H54 (cell line): ENCODE measurements around the gene MEMO1.
"Not testable (repeated sequence)": the region's sequence is repeated elsewhere in the genome, so short reads cannot be mapped to it uniquely, and the experiment has no call there.

ENCODE experiments used
- DNase-seq: peaks from one replicate; pipeline ENCODE4 v3.0.0; 2011; ENCODE audit warnings: low spot score, mixed read lengths; ENCODE audit not compliant: insufficient read length
- FAIRE-seq: peaks from 3 replicates; lab custom pipeline; 2011; peaks lifted over from hg19 to GRCh38; lab: Jason Lieb, UNC
- POLR2A ChIP-seq: IDR thresholded peaks from 2 replicates; pipeline ENCODE4 v1.6.1; 2011; ENCODE audit warnings: low read depth, mild to moderate bottlenecking, low read length

The MEMO1 gene

DNA sequence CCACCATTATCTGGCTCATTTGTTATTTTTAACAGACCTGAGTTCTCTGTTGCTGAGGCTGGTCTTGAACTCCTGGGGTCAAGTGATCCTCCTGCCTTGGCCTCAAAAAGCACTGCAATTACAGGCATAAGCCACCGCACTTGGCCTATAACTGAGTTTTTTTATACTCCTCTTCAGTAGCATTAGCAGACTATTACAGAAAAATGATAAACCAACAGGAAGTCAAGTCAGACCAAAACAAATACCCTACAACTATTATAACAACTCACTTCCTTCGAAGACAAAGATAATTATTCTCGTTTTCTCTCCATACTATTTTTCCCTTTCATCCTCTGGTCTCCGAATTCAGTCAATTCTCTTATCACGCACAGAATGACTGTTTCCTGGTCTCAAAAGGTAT is 78.2 kb downstream of the MEMO1 start:
- FAIRE-seq (peak; percentile 52), DNase-seq (no peak)
- no peak for TF ChIP-seq POLR2A

- no peak for TF ChIP-seq POLR2A
Measured at GRCh38 chr2:31931916-31932315, 78.9 kb downstream of the MEMO1 start.

GRCh38 chr2:31925517-31925916 is 85.3 kb downstream of the MEMO1 start:
- FAIRE-seq (no peak), DNase-seq (no peak)
- no peak for TF ChIP-seq POLR2A

More at GRCh38 chr2:31931916-31932315, 78.9 kb downstream of the MEMO1 start:
- DNase-seq (no peak), FAIRE-seq (peak; percentile 45)

GRCh38 chr2:31923662-31924061 is 87.1 kb downstream of the MEMO1 start:
- no peak for DNase-seq
- FAIRE-seq, result no peak
- TF ChIP-seq POLR2A, result no peak

- FAIRE-seq, result peak; percentile 38
- no peak for TF ChIP-seq POLR2A
Measured at GRCh38 chr2:31922542-31923408, 88.0 kb downstream of the MEMO1 start.

GRCh38 chr2:31920962-31921361 is 89.8 kb downstream of the MEMO1 start:
- no peak for DNase-seq
- FAIRE-seq, result no peak
- TF ChIP-seq POLR2A, result no peak

More at GRCh38 chr2:31922542-31923408, 88.0 kb downstream of the MEMO1 start:
- DNase-seq, result no peak

DNA sequence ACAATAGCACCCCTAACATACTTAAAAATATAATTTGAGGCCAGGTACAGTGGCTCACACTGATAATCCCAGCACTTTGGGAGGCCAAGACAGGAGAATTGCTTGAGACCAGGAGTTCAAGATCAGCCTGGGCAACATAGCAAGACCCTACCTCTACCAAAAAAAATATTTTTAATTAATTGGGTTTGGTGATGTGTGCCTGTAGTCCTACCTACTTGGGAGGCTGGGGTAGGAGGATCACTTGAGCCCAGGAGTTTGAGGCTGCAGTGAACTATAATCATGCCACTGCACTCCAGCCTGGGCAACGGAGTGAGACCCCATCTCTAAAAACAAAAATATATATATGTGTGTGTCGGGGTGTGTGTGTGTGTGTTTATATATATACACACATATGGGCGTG is 91.3 kb downstream of the MEMO1 start:
- FAIRE-seq, result no peak
- no peak for TF ChIP-seq POLR2A
- DNase-seq, result no peak

GRCh38 chr2:31909661-31910060 is 101.1 kb downstream of the MEMO1 start:
- TF ChIP-seq POLR2A, result no peak
- DNase-seq (no peak), FAIRE-seq (no peak)

DNA sequence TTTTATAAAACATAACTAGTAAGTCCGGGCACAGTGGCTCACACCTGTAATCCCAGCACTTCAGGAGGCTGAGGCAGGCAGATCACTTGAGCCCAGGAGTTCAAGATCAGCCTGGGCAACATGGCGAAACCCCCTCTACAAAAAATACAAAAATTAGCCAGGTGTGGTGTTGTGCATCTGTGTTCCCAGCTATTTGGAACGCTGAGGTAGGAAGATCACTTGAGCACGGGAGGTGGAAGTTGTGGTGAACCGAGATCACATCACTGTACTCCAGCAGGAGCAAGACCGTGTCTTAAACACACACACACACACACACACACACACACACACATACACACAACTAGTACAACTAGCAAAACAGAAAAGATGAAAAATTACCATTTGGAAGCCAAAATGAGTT is 103.3 kb downstream of the MEMO1 start:
- not testable (repeated sequence) for FAIRE-seq, DNase-seq

DNA sequence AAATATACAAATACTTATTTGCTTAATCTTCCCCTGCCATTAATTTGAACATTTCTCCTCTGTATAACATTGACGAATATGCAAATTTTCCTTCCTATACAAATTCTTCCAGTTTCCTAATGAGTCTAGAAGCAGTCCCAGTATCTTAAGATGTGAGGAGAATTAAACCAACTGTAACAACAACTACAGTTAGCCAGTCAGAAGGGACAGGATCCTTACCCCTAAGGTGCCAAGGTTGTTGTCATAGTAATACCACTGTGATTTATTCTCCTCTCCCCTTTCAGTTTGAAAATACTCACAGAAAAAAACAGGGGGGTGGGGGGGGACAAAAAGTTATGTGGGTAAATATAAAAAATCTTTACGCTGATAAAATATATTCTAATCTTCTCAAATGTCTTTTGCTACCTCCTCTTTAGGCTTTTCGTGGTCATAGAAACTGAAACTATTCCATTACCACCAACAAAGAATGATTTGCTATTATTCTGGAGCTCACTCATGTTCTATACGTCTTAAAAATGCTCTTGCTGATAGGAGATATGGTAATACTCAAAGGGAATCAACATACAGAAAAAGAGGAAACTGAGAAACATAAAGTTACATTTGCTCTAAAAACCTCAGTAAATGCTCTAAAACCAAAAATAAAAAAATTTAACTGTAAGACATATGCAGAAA is 107.6 kb downstream of the MEMO1 start:
- DNase-seq (no peak), FAIRE-seq (no peak)
- TF ChIP-seq POLR2A, result no peak

DNA sequence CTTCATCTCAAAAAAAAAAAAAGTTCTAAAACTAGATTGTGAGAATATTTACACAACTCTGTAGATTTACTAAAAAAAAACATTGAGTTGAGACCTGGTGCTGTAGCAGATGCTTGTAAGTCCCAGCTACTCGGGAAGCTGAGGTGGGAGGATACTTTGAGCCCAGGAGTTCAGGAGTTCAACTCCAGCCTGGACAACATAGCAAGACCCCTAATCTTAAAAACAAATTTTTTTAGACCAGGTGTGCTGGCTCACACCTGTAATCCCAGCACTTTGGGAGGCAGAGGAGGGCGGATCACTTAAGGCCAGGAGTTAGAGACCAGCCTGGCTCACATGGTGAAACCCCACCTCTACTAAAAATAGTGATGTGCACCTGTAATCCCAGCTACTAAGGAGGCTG is 108.9 kb downstream of the MEMO1 start:
- no peak for FAIRE-seq

DNA sequence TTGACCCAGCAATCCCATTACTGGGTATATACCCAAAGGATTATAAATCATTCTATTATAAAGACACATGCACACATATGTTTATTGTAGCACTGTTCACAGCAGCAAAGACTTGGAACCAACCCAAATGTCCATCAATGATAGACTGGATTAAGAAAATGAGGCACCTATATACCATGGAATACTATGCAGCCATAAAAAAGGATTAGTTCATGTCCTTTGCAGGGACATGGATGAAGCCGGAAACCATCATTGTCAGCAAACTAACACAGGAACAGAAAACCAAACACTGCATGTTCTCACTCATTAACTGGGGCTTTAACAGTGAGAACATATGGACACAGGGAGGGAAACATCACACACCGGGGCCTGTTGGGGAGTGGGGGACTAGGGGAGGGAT is 110.7 kb downstream of the MEMO1 start:
- not testable (repeated sequence) for DNase-seq, FAIRE-seq

More for the DNA sequence above, 108.9 kb downstream of the MEMO1 start:
- DNase-seq, result no peak
- TF ChIP-seq POLR2A, result no peak

- DNase-seq, FAIRE-seq: not testable (repeated sequence)
Measured at GRCh38 chr2:31898346-31898745, 112.5 kb downstream of the MEMO1 start.

DNA sequence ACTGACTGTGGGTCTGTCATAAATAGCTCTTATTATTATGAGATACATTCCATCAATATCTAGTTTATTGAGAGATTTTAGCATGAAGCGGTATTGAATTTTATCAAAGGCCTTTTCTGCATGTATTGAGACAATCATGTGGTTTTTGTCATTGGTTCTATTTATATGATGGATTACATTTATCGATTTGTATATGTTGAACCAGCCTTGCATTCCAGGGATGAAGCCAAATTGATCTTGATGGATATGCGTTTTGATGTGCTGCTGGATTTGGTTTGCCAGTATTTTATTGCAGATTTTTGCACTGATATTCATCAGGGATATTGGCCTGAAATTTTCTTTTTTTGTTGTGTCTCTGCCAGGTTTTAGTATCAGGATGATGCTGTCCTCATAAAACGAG is 113.5 kb downstream of the MEMO1 start:
- not testable (repeated sequence) for FAIRE-seq, DNase-seq

GRCh38 chr2:31896293-31896692 is 114.5 kb downstream of the MEMO1 start:
- no peak for DNase-seq
- no peak for FAIRE-seq
- TF ChIP-seq POLR2A, result no peak
